SK-N-MC (cell line): ENCODE measurements around the gene RPL28.
"Not testable (repeated sequence)": the region's sequence is repeated elsewhere in the genome, so short reads cannot be mapped to it uniquely, and the experiment has no call there.

Experiments
- DNase-seq: peaks from one replicate; pipeline ENCODE4 v3.0.0-alpha.2; 2011; ENCODE audit warnings: low read depth, low spot score
- H3K27ac ChIP-seq: fragments of 200-600 bp; sonication (generic); 2 replicates; pipeline ENCODE4 v1.5.1; 2016; ENCODE audit warnings: mixed run types
- H3K36me3 ChIP-seq: fragments of 200-600 bp; sonication (generic); 2 replicates; pipeline ENCODE4 v1.6.1; 2017; ENCODE audit warnings: antibody characterized with exemption, low read length, mixed read lengths; ENCODE audit not compliant: insufficient read depth
- H3K4me3 ChIP-seq: fragments of 200-600 bp; sonication (generic); 2 replicates; pipeline ENCODE4 v1.5.1; 2016
- H3K9ac ChIP-seq: fragments of 200-600 bp; sonication (generic); 2 replicates; pipeline ENCODE4 v1.8.0; 2017; ENCODE audit warnings: mixed run types, mixed read lengths; ENCODE audit not compliant: insufficient read length
- H3K9me3 ChIP-seq: fragments of 200-600 bp; sonication (generic); 2 replicates; pipeline ENCODE4 v1.6.1; 2017; ENCODE audit warnings: low read depth, mild to moderate bottlenecking, antibody characterized with exemption, low read length, moderate library complexity, mixed read lengths
- EZH2 ChIP-seq: fragments of 200-600 bp; sonication (generic); IDR thresholded peaks from one replicate; pipeline ENCODE4 v1.6.1; 2017; ENCODE audit warnings: antibody characterized with exemption
- FOXP2 ChIP-seq: optimal IDR thresholded peaks from 2 replicates; pipeline ENCODE3; 2011; ENCODE audit warnings: mild to moderate bottlenecking, moderate library complexity; ENCODE audit not compliant: insufficient read depth; ENCODE audit errors: extremely low read length, control extremely low read depth
- POLR2AphosphoS5 ChIP-seq: IDR thresholded peaks from 2 replicates; pipeline ENCODE4 v1.6.1; 2012; ENCODE audit warnings: mild to moderate bottlenecking, low read depth, low read length, borderline replicate concordance

The RPL28 gene

DNA sequence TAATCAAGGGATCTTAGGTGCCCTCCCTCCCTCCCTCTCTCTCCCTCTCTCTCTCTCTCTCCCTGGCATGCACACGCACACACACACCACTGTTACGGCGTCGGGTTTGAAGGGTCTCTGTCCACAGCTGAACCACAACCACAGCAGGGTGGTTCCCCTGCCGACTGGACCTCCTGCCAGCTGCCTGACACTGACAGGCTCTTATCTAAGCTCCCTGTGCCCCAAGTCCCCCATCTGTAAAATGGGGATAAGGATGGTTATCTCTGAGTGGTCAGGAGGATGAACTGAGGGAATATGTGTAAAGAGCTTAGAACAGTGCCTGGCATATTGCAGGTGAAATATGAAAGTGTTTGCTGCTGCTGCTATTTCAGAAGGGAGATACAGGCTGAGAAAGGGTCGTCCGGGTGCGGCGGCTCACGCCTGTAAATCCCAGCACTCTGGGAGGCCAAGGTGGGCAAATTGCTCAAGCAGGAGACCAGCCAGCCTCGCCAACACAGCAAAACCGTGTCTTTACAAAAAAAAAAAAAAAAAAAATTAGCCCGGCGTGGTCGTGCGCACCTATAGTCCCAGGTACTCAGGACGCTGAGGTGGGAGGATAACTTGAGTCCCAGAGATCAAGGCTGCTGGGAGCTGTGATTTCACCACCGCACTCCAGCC lies 58.2 kb downstream of the RPL28 start:
- no peak overlapping the region for H3K9ac ChIP-seq
- H3K36me3 ChIP-seq = no peaks in the 10 kb centered on the region
- H3K4me3 ChIP-seq = no peak overlapping the region
- TF ChIP-seq POLR2AphosphoS5 = no peak
- no peak for TF ChIP-seq FOXP2
- no peak for TF ChIP-seq EZH2
- no peak overlapping the region for H3K27ac ChIP-seq
- DNase-seq = no peak
- no peaks in the 10 kb centered on the region for H3K9me3 ChIP-seq

DNA sequence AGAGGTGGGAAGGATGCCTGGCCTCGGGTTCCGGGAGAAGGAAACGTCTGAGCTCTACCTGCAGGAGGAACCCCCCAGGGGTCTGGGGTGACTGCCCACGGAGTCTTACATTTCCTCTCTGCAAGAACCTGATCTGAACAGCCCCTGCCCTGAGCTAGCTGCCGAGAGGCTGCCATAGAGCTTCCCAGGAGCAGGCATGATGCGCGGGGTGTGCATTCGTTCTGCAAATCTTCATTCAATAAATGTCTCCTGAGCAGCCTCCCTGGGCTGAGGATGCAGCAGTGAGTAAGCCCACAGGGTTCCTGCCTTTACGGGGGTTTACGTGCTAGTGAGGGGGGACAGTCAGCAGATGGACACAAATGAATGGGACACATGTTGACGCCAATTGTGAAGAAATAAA lies 58.9 kb downstream of the RPL28 start:
- TF ChIP-seq EZH2 = no peak
- TF ChIP-seq FOXP2 = no peak
- TF ChIP-seq POLR2AphosphoS5 = no peak
- no peak overlapping the region for H3K27ac ChIP-seq
- no peak for DNase-seq

DNA sequence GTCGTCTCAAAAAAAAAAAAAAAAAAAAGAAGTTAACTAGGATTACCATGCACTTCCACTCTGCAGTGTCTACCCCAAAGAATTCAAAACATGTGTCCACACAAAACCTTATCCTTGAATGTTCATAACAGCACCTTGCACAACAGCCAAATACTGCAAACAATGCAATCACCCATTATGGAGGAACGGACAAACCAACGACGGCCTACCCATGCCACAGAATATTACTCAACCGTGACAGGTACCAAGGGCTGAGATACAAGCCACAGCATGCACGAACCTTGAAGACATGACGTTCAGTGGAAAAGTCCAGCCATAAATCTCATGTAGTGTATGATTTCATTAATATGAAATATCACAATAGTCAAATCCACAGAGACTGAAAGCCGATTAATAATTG lies 60.3 kb downstream of the RPL28 start:
- no peaks in the 10 kb centered on the region for H3K9me3 ChIP-seq
- no peak overlapping the region for H3K9ac ChIP-seq
- DNase-seq = no peak
- TF ChIP-seq POLR2AphosphoS5 = no peak
- no peak for TF ChIP-seq EZH2
- TF ChIP-seq FOXP2 = no peak
- no peaks in the 10 kb centered on the region for H3K36me3 ChIP-seq
- H3K4me3 ChIP-seq = no peak overlapping the region
- no peak overlapping the region for H3K27ac ChIP-seq

More for the DNA sequence above, 58.9 kb downstream of the RPL28 start:
- H3K9me3 ChIP-seq = no peaks in the 10 kb centered on the region
- no peak overlapping the region for H3K4me3 ChIP-seq
- no peaks in the 10 kb centered on the region for H3K36me3 ChIP-seq
- no peak overlapping the region for H3K9ac ChIP-seq

DNA sequence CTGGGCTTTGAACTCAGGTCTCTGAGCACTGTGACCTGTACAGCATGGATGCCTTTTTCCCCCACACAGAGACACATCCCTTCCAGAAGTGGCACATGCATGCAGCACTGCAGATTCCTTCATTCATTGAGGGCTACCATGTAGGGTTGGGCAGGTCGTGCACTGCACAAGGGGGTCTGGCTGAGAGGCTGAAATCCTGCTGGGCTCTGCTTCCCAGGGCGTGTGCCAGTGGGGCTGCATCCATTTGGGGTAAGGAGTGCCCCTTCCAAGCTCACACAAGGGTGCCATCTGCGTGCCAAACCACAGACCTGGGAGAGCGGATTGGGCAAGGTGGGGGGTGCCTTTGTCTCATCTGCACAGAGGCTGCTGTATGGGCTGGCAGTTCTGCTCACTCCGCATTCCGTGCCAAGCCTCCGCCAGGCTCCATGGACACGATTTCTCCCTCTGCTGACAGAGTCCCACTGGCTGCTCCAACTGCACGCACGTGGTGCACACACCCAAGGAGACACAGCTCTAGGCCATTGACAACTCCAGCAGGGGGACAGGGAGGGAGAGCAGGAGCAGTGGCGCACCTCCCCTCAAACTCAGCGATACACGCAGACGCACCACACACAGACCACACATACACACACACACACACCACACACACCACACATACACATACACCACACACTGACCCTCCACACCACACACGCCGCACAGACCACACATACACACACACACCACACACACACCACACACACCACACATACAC lies 61.9 kb downstream of the RPL28 start:
- TF ChIP-seq POLR2AphosphoS5 = no peak
- no peak for TF ChIP-seq FOXP2
- TF ChIP-seq EZH2 = no peak
- Histone ChIP-seq H3K27ac (no peak overlapping the region), H3K36me3 (no peaks in the 10 kb centered on the region), H3K4me3 (no peak overlapping the region), H3K9ac (no peak overlapping the region), H3K9me3 (no peaks in the 10 kb centered on the region)
- DNase-seq = peak; percentile 16

DNA sequence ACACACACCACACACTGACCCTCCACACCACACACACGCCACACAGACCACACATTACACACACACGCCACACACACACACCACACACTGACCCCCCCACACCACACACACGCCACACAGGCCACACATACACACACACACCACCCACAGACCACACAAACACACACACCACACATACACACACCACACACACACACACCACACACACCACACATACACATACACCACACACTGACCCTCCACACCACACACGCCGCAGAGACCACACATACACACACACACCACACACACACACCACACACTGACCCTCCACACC lies 62.4 kb downstream of the RPL28 start:
- H3K27ac ChIP-seq, H3K9ac ChIP-seq: not testable (repeated sequence)

DNA sequence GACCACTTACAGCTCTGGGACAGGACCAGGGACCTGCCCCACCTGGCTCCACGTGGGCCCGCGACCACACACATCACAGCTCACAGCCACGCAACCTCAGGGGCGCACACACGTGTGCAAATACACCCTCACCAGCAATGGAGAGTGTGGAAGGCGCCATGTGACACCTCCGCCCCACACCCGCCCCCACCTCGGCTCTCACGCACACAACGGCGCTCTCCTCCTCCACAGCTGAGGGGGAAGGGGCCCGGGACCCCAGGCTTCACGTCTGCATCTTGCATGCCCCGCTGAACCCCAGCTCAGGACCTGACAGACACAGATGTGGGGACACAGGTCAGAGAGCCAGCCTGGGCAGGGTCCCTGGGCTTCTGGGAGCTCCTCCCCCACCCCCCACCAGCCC lies 63.7 kb downstream of the RPL28 start:
- Histone ChIP-seq H3K9me3 (no peaks in the 10 kb centered on the region), H3K36me3 (no peaks in the 10 kb centered on the region)
- TF ChIP-seq POLR2AphosphoS5 (no peak), EZH2 (no peak), FOXP2 (no peak)

More for the DNA sequence above, 62.4 kb downstream of the RPL28 start:
- H3K4me3 ChIP-seq, DNase-seq, H3K9me3 ChIP-seq, H3K36me3 ChIP-seq: not testable (repeated sequence)

DNA sequence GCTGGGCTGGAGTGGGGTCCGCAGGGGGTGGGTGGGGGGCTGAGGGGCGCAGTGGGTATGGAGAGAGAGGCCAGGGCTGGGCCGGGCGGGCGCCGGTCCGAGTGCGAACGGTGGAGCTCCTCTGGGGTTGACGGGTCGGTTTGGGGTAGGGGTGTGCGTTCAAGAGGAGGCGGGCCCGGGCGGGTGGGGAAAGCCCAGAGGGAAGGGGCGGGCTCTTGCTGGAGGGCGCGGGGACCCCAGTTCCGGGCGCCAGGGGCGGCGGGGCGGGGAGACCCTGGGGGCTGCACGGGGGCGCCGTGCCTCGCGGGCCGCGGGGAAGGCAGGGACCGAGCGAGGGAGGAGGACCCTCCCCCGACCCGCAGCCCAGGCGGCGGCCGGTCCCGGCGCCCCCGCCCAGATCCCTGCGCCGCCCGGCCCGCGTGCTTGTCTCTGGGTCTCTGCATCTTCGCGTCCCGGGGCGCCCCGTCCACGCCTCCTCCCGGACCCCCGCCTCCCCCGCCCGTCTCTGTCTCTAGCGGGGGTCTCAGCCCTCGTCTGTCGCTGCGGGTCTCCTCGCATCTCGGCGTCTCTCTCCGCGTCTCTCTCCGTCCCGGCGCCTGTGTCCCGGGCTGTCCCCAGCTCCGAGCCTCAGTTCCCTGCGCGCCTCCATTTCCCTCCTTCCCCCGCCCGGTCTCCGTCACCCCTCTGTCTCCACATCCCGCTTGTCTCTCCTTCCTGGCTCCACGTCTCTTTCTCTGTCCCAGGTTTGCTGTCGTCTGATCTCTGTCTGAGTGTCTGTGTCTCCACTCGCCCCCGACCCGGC lies 65.6 kb downstream of the RPL28 start:
- TF ChIP-seq POLR2AphosphoS5 = no peak
- TF ChIP-seq EZH2 = no peak
- TF ChIP-seq FOXP2 = no peak
- DNase-seq = no peak
- peak overlapping the region; percentile 41 for H3K9ac ChIP-seq
- H3K27ac ChIP-seq = no peak overlapping the region
- H3K9me3 ChIP-seq = no peaks in the 10 kb centered on the region
- H3K36me3 ChIP-seq = no peaks in the 10 kb centered on the region
- H3K4me3 ChIP-seq = peak overlapping the region; percentile 78

More for the DNA sequence above, 63.7 kb downstream of the RPL28 start:
- Histone ChIP-seq H3K9ac (no peak overlapping the region), H3K27ac (no peak overlapping the region), H3K4me3 (no peak overlapping the region)
- no peak for DNase-seq

DNA sequence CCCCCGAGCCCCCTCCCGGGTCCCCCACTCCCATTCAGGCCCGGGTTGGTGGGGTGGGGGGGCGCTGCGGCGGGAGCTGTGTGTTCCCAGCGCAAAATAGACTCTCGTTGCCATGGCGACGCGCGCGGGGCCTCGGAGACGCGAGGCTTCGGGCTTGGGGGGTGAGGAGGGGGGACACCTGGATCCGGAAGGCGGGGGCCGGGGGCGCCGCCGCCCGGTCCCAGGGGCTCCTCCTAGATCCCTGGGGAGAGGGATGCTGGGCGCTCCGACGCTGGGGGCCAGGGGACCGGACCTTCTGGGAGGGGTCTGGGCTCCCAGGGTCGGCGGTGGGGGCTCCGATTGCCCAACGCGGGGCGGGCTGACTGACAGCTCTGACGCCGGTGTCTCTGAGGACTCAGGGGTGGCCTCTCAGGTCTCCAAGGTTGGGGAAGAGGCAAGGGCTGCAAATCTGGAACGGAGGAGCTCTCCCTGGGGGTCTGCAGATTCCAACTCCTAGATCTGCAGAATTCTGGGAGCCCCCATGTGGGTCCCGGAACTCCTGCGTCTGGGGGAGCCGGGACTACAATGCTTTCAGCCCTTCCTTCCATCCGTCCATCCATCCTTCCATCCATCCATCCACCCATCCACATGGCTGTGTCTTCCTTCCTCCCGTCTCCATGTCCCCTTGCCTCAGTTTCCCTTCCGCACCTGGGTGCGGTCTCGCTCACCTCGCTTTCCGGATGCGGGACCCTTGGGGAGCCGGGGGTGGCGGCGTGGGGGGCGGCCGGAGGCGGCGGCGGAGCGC lies 66.4 kb downstream of the RPL28 start:
- H3K36me3 ChIP-seq = no peaks in the 10 kb centered on the region
- H3K4me3 ChIP-seq = peak overlapping the region; percentile 78
- no peaks in the 10 kb centered on the region for H3K9me3 ChIP-seq
- H3K27ac ChIP-seq = no peak overlapping the region
- peak overlapping the region; percentile 41 for H3K9ac ChIP-seq
- no peak for TF ChIP-seq EZH2
- no peak for TF ChIP-seq POLR2AphosphoS5
- no peak for TF ChIP-seq FOXP2
- no peak for DNase-seq
